Measurements from ENCODE around the gene TEX26. TPM values are rescaled to one million over a fixed set of nuclear protein-coding genes. Genes with fewer than 3 reads are reported as not detected.

TEX26 gene
- polyA plus RNA-seq (2013, experiment 1 of 2; ENCODE audit: insufficient read length), result not detected
- polyA plus RNA-seq (2013, experiment 2 of 2; ENCODE audit: insufficient read length), result not detected

- no peak for DNase-seq
Observed at GRCh38 chr13:30932481-30933353, at the start of gene TEX26. TSS of gene TEX26 (plus strand) at chr13:30932656. CDS start at chr13:30932716, 60 bp downstream.

- DNase-seq, result no peak
Observed at GRCh38 chr13:30882996-30883766, 49.3 kb upstream of the TEX26 start.

- no peak for DNase-seq
Observed at GRCh38 chr13:30884543-30884942, 47.9 kb upstream of the TEX26 start.

- no peak for DNase-seq
Observed at GRCh38 chr13:30889196-30889690, 43.2 kb upstream of the TEX26 start.

- no peak for DNase-seq
Observed at GRCh38 chr13:30892966-30893365, 39.5 kb upstream of the TEX26 start.

- peak; percentile 93 for DNase-seq
Observed at GRCh38 chr13:30895773-30896172, 36.7 kb upstream of the TEX26 start.

GRCh38 chr13:30898070-30898469 lies 34.4 kb upstream of the TEX26 start:
- no peak for DNase-seq

- peak; percentile 97 for DNase-seq
Observed at GRCh38 chr13:30898678-30899241, 33.7 kb upstream of the TEX26 start.

- peak; percentile 61 for DNase-seq
Observed at GRCh38 chr13:30900436-30900835, 32.0 kb upstream of the TEX26 start.

GRCh38 chr13:30900952-30901749 lies 31.3 kb upstream of the TEX26 start:
- no peak for DNase-seq

- DNase-seq, result no peak
Observed at GRCh38 chr13:30904043-30904442, 28.4 kb upstream of the TEX26 start.

- peak; percentile 88 for DNase-seq
Observed at GRCh38 chr13:30905932-30906383, 26.5 kb upstream of the TEX26 start, which contains the start of gene MEDAG. TSS of gene MEDAG (plus strand) at chr13:30906271. CDS start at chr13:30906516, 245 bp downstream.

GRCh38 chr13:30906411-30907051 lies 25.9 kb upstream of the TEX26 start:
- no peak for DNase-seq

- peak; percentile 32 for DNase-seq
Observed at GRCh38 chr13:30907121-30907861, 25.2 kb upstream of the TEX26 start.

GRCh38 chr13:30908416-30908980 lies 24.0 kb upstream of the TEX26 start:
- DNase-seq, result peak; percentile 27

GRCh38 chr13:30910676-30911075 lies 21.8 kb upstream of the TEX26 start:
- no peak for DNase-seq

GRCh38 chr13:30915691-30916541 lies 16.5 kb upstream of the TEX26 start:
- no peak for DNase-seq

- DNase-seq, result no peak
Observed at GRCh38 chr13:30916991-30917390, 15.5 kb upstream of the TEX26 start.
